ENCODE measurements around the gene PMFBP1. TPM values are rescaled to one million over a fixed set of nuclear protein-coding genes. Genes with fewer than 3 reads are reported as not detected.

The PMFBP1 gene
- polyA plus RNA-seq, 1 of the 3 experiments (the other 2 are of a cell fraction) = 0.16 TPM

DNA sequence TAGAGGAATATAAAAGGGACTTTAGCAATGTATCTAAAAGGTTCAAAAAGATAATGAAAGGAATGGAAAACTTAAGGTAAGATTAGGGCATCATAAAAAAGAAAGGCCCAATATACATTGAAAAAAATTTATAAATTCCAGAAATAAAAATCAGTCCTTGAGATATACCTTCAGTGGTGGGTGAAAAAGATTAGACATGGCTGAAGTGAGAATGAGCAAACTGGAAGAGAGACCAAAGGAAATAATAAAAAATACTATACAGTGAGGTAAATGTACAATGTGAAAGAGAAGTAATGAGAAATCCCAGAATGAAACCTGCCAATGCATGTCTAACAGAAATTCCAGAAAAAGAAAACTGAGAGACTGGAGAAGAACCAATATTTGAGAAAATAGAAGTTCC is 42.9 kb upstream of the PMFBP1 start:
- ChIA-PET CTCF (no interaction called here), POLR2A (no interaction called here)
- no peak overlapping the region for H3K4me2 ChIP-seq
- no peak overlapping the region for H2AFZ ChIP-seq (ENCODE audit: low read depth)
- H3K79me2 ChIP-seq (ENCODE audit: insufficient read depth) = no peaks in the 10 kb centered on the region
- no peaks in the 10 kb centered on the region for H4K20me1 ChIP-seq (ENCODE audit: insufficient read depth)
- no peak overlapping the region for H3K9ac ChIP-seq
- no peak overlapping the region for H3K4me3 ChIP-seq (ENCODE audit: low read depth in 2 of 2, low read length in 1 of 2)
- no peak for DNase-seq
- H3K36me3 ChIP-seq (replicated peaks in 1 of 2; ENCODE audit: control insufficient read depth in 1 of 2, insufficient read depth in 2 of 2, low read length in 1 of 2) = no peaks in the 10 kb centered on the region
- no peaks in the 10 kb centered on the region for H3K9me3 ChIP-seq
- TF ChIP-seq FOXM1 (IDR thresholded peaks at IDR 0.05; ENCODE audit: low read depth) (no peak), TAF1 (IDR thresholded peaks at IDR 0.05; ENCODE audit: borderline replicate concordance, low read depth, low read length) (no peak), PBX3 (IDR thresholded peaks at IDR 0.05) (no peak), GABPA (IDR thresholded peaks at IDR 0.05; ENCODE audit: low read depth) (no peak), CHD2 (IDR thresholded peaks at IDR 0.05; ENCODE audit: low read length, partially characterized antibody) (no peak), FOXJ3 (CRISPR knock-in tag; IDR thresholded peaks at IDR 0.05) (no peak), USF2 (IDR thresholded peaks at IDR 0.05; ENCODE audit: borderline replicate concordance, low read depth, low read length) (no peak), POLR2AphosphoS5 (IDR thresholded peaks at IDR 0.05; ENCODE audit: low read depth, low read length) (no peak), YY1 (IDR thresholded peaks at IDR 0.05; ENCODE audit: low read depth) (no peak), NRF1 (IDR thresholded peaks at IDR 0.05; ENCODE audit: low read depth, low read length) (no peak), JUND (IDR thresholded peaks at IDR 0.05) (no peak), USF1 (IDR thresholded peaks at IDR 0.05; ENCODE audit: borderline replicate concordance, low read depth) (no peak), RAD21 (IDR thresholded peaks at IDR 0.05; ENCODE audit: low read length) (no peak), EP300 (IDR thresholded peaks at IDR 0.05; ENCODE audit: borderline replicate concordance in 1 of 2, low read depth in 1 of 2, low read length in 1 of 2) (no peak)
- TF ChIP-seq, protein P1, sequence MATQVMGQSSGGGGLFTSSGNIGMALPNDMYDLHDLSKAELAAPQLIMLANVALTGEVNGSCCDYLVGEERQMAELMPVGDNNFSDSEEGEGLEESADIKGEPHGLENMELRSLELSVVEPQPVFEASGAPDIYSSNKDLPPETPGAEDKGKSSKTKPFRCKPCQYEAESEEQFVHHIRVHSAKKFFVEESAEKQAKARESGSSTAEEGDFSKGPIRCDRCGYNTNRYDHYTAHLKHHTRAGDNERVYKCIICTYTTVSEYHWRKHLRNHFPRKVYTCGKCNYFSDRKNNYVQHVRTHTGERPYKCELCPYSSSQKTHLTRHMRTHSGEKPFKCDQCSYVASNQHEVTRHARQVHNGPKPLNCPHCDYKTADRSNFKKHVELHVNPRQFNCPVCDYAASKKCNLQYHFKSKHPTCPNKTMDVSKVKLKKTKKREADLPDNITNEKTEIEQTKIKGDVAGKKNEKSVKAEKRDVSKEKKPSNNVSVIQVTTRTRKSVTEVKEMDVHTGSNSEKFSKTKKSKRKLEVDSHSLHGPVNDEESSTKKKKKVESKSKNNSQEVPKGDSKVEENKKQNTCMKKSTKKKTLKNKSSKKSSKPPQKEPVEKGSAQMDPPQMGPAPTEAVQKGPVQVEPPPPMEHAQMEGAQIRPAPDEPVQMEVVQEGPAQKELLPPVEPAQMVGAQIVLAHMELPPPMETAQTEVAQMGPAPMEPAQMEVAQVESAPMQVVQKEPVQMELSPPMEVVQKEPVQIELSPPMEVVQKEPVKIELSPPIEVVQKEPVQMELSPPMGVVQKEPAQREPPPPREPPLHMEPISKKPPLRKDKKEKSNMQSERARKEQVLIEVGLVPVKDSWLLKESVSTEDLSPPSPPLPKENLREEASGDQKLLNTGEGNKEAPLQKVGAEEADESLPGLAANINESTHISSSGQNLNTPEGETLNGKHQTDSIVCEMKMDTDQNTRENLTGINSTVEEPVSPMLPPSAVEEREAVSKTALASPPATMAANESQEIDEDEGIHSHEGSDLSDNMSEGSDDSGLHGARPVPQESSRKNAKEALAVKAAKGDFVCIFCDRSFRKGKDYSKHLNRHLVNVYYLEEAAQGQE (IDR thresholded peaks at IDR 0.05; ENCODE audit: low read depth, low read length) = no peak
- H3K27ac ChIP-seq (ENCODE audit: low read depth in 2 of 2, low read length in 1 of 2) = no peak overlapping the region
- H3K4me1 ChIP-seq (ENCODE audit: control insufficient read depth in 1 of 2, insufficient read depth in 2 of 2, low read depth in 1 of 2, low read length in 1 of 2) = peaks cover 0 to 12% of the 10 kb centered on the region in 2 experiments; a peak in 2 of 4 replicates
- H3K9me2 ChIP-seq = no peaks in the 10 kb centered on the region
- no peaks in the 10 kb centered on the region for H3F3A ChIP-seq (replicated peaks; ENCODE audit: insufficient read depth)
- no peaks in the 10 kb centered on the region for H3K27me3 ChIP-seq (ENCODE audit: insufficient read depth)
